ENCODE measurements around the gene ASGR1. TPM values are rescaled to one million over a fixed set of nuclear protein-coding genes. Genes with fewer than 3 reads are reported as not detected.
A peak's percentile ranks its signal among the peaks of the same experiment; 100 is the strongest.
"Not testable (repeated sequence)": the region's sequence is repeated elsewhere in the genome, so short reads cannot be mapped to it uniquely, and the experiment has no call there.

Gene ASGR1
- total RNA-seq, 2 donors from 2014 or later, result 0.67 to 4.5 TPM

- H3K27me3 Mint-ChIP-seq, result no peaks in the 10 kb centered on the region
Observed at GRCh38 chr17:7137171-7137943, 41.8 kb downstream of the ASGR1 start.

GRCh38 chr17:7136266-7136877 lies 42.8 kb downstream of the ASGR1 start:
- Mint-ChIP-seq H3K27ac (no peak overlapping the region), H3K36me3 (ENCODE audit: low read depth) (no peaks in the 10 kb centered on the region), H3K27me3 (no peaks in the 10 kb centered on the region), H3K4me1 (peaks cover 18% of the 10 kb centered on the region), H3K4me3 (no peak overlapping the region), H3K9me3 (no peaks in the 10 kb centered on the region)
- ATAC-seq (replicated peaks), result no peak

More at GRCh38 chr17:7137171-7137943, 41.8 kb downstream of the ASGR1 start:
- H3K9me3 Mint-ChIP-seq, result no peaks in the 10 kb centered on the region
- no peak overlapping the region for H3K27ac Mint-ChIP-seq
- no peaks in the 10 kb centered on the region for H3K36me3 Mint-ChIP-seq (ENCODE audit: low read depth)
- ATAC-seq (replicated peaks), result no peak
- peaks cover 13% of the 10 kb centered on the region for H3K4me1 Mint-ChIP-seq
- no peak overlapping the region for H3K4me3 Mint-ChIP-seq

- Mint-ChIP-seq H3K27me3 (no peaks in the 10 kb centered on the region), H3K27ac (peak overlapping the region; percentile 89), H3K9me3 (no peaks in the 10 kb centered on the region), H3K36me3 (ENCODE audit: low read depth) (no peaks in the 10 kb centered on the region), H3K4me1 (peaks cover 18% of the 10 kb centered on the region), H3K4me3 (peak overlapping the region; percentile 80)
- no peak for ATAC-seq (replicated peaks)
Observed at GRCh38 chr17:7133916-7134315, 45.3 kb downstream of the ASGR1 start.

GRCh38 chr17:7133424-7133823 lies 45.7 kb downstream of the ASGR1 start:
- Mint-ChIP-seq H3K4me1 (peaks cover 18% of the 10 kb centered on the region), H3K36me3 (ENCODE audit: low read depth) (no peaks in the 10 kb centered on the region), H3K27ac (peak overlapping the region; percentile 89), H3K4me3 (peak overlapping the region; percentile 80), H3K9me3 (no peaks in the 10 kb centered on the region), H3K27me3 (no peaks in the 10 kb centered on the region)
- ATAC-seq (replicated peaks), result peak; percentile 32

GRCh38 chr17:7132511-7133094 lies 46.6 kb downstream of the ASGR1 start:
- H3K27me3 Mint-ChIP-seq, result no peaks in the 10 kb centered on the region
- H3K4me1 Mint-ChIP-seq, result peaks cover 18% of the 10 kb centered on the region
- no peaks in the 10 kb centered on the region for H3K36me3 Mint-ChIP-seq (ENCODE audit: low read depth)
- H3K9me3 Mint-ChIP-seq, result no peaks in the 10 kb centered on the region
- H3K4me3 Mint-ChIP-seq, result peak overlapping the region; percentile 80
- ATAC-seq (replicated peaks), result peak; percentile 98
- peak overlapping the region; percentile 93 for H3K27ac Mint-ChIP-seq

GRCh38 chr17:7131423-7131791 lies 47.8 kb downstream of the ASGR1 start:
- H3K9me3 Mint-ChIP-seq, result no peaks in the 10 kb centered on the region

GRCh38 chr17:7130621-7131422 lies 48.3 kb downstream of the ASGR1 start:
- peaks cover 18% of the 10 kb centered on the region for H3K4me1 Mint-ChIP-seq
- no peak for ATAC-seq (replicated peaks)
- H3K27ac Mint-ChIP-seq, result peak overlapping the region; percentile 93

More at GRCh38 chr17:7131423-7131791, 47.8 kb downstream of the ASGR1 start:
- peak overlapping the region; percentile 93 for H3K27ac Mint-ChIP-seq
- no peaks in the 10 kb centered on the region for H3K36me3 Mint-ChIP-seq (ENCODE audit: low read depth)
- H3K27me3 Mint-ChIP-seq, result no peaks in the 10 kb centered on the region
- H3K4me1 Mint-ChIP-seq, result peaks cover 18% of the 10 kb centered on the region
- ATAC-seq (replicated peaks), result no peak
- H3K4me3 Mint-ChIP-seq, result peak overlapping the region; percentile 80

GRCh38 chr17:7129311-7129710 lies 49.9 kb downstream of the ASGR1 start:
- no peak for ATAC-seq (replicated peaks)
- Mint-ChIP-seq H3K9me3 (no peaks in the 10 kb centered on the region), H3K27me3 (no peaks in the 10 kb centered on the region), H3K27ac (no peak overlapping the region), H3K4me3 (no peak overlapping the region), H3K4me1 (peaks cover 18% of the 10 kb centered on the region), H3K36me3 (ENCODE audit: low read depth) (no peaks in the 10 kb centered on the region)

More at GRCh38 chr17:7130621-7131422, 48.3 kb downstream of the ASGR1 start:
- Mint-ChIP-seq H3K4me3 (peak overlapping the region; percentile 80), H3K27me3 (no peaks in the 10 kb centered on the region), H3K36me3 (ENCODE audit: low read depth) (no peaks in the 10 kb centered on the region), H3K9me3 (no peaks in the 10 kb centered on the region)

- no peak overlapping the region for H3K27ac Mint-ChIP-seq
- no peak for ATAC-seq (replicated peaks)
- H3K36me3 Mint-ChIP-seq (ENCODE audit: low read depth), result no peaks in the 10 kb centered on the region
- H3K4me1 Mint-ChIP-seq, result peaks cover 11% of the 10 kb centered on the region
- no peaks in the 10 kb centered on the region for H3K27me3 Mint-ChIP-seq
- no peaks in the 10 kb centered on the region for H3K9me3 Mint-ChIP-seq
- H3K4me3 Mint-ChIP-seq, result no peak overlapping the region
Observed at GRCh38 chr17:7128160-7128559, 51.0 kb downstream of the ASGR1 start.

GRCh38 chr17:7127501-7127900 lies 51.7 kb downstream of the ASGR1 start:
- ATAC-seq (replicated peaks); H3K36me3 Mint-ChIP-seq (ENCODE audit: low read depth); H3K9me3 Mint-ChIP-seq; H3K27me3 Mint-ChIP-seq; H3K4me3 Mint-ChIP-seq; H3K4me1 Mint-ChIP-seq; H3K27ac Mint-ChIP-seq: not testable (repeated sequence)

GRCh38 chr17:7126386-7126785 lies 52.8 kb downstream of the ASGR1 start:
- not testable (repeated sequence) for H3K4me3 Mint-ChIP-seq; ATAC-seq (replicated peaks); H3K27ac Mint-ChIP-seq; H3K9me3 Mint-ChIP-seq; H3K36me3 Mint-ChIP-seq (ENCODE audit: low read depth); H3K27me3 Mint-ChIP-seq; H3K4me1 Mint-ChIP-seq

GRCh38 chr17:7124923-7125322 lies 54.2 kb downstream of the ASGR1 start:
- no peak overlapping the region for H3K4me3 Mint-ChIP-seq
- no peak for ATAC-seq (replicated peaks)
- H3K36me3 Mint-ChIP-seq (ENCODE audit: low read depth), result no peaks in the 10 kb centered on the region
- no peaks in the 10 kb centered on the region for H3K9me3 Mint-ChIP-seq
- no peak overlapping the region for H3K27ac Mint-ChIP-seq
- H3K27me3 Mint-ChIP-seq, result peaks cover 10% of the 10 kb centered on the region
- H3K4me1 Mint-ChIP-seq, result no peaks in the 10 kb centered on the region

- H3K36me3 Mint-ChIP-seq (ENCODE audit: low read depth), result no peaks in the 10 kb centered on the region
- no peak overlapping the region for H3K27ac Mint-ChIP-seq
- H3K4me1 Mint-ChIP-seq, result no peaks in the 10 kb centered on the region
- peaks cover 16% of the 10 kb centered on the region for H3K27me3 Mint-ChIP-seq
- ATAC-seq (replicated peaks), result no peak
- H3K9me3 Mint-ChIP-seq, result no peaks in the 10 kb centered on the region
- no peak overlapping the region for H3K4me3 Mint-ChIP-seq
Observed at GRCh38 chr17:7123844-7124243, 55.3 kb downstream of the ASGR1 start.

Measured in activated T-helper 17 cell treated with anti-CD3 and anti-CD28 coated beads, Interleukin-2, amount 50 U/mL, for 72 hours (primary cell).